Left cardiac atrium (tissue), 4 donors: ENCODE measurements around the gene TMEM138. TPM values are rescaled to one million over a fixed set of nuclear protein-coding genes. Genes with fewer than 3 reads are reported as not detected.

ENCODE experiments used
- ATAC-seq, 2 donors: fragments of 200-7000 bp; cut with Tn5 transposase; one replicate each; pipeline ENCODE4 v1.9.1; 2020; ENCODE audit warnings: mild to moderate bottlenecking in 2 of 2, moderate library complexity in 2 of 2
- DNase-seq: peaks from one replicate; pipeline ENCODE4 v3.0.0-alpha.2; 2020
- intact Hi-C, 2 donors: fragments of 100-400 bp; cut with DNase I; formaldehyde crosslinking; loops; one replicate each; pipeline versions ENCODE4 v1.14.1 to v1.15.1; 2022 to 2023
- total RNA-seq, 2 donors: library from RNA; stranded (reverse); fragmentation: NEBNext Ultra II Directional; extraction: Animal tissue kit (Norgen Biotek cat#: 25700); gene quantifications; one replicate each; pipeline ENCODE4 v1.2.1, GENCODE V29; 2021
- donor health status: DM: no; HTN: yes; CAD: no.
- donor health status: DM: no; HTN: yes; CAD: no; lungs with severe emphysema.
- donor health status: DM: yes; HTN: yes; CAD: no.
- donor health status: Dilated cardiomyopathy.

Gene TMEM138
- total RNA-seq, 2 donors from 2014 or later = 24.4 to 32.6 TPM

GRCh38 chr11:61384271-61385242, 22.4 kb downstream of the TMEM138 start:
- intact Hi-C loops = loop anchor here (1.0 to 5.0 kb wide), 3 partner anchors 47 to 127 kb away; no protein-coding TSS in a partner anchor
- peak in 1 of 2 donors; percentile 13 for ATAC-seq
- DNase-seq = no peak

- intact Hi-C loops = no loop called here
- no peak for ATAC-seq
These were observed 28.0 kb downstream of the TMEM138 start for GRCh38 chr11:61390161-61390560.

GRCh38 chr11:61392981-61393595, 30.9 kb downstream of the TMEM138 start:
- intact Hi-C loops = no loop called here
- ATAC-seq (peak in 1 of 2 donors; percentile 21), DNase-seq (no peak)

More at GRCh38 chr11:61390161-61390560, 28.0 kb downstream of the TMEM138 start:
- no peak for DNase-seq

GRCh38 chr11:61401173-61401572, 39.0 kb downstream of the TMEM138 start:
- DNase-seq = no peak
- peak in 1 of 2 donors; percentile 20 for ATAC-seq
- intact Hi-C loops = no loop called here

GRCh38 chr11:61401573-61401972, 39.4 kb downstream of the TMEM138 start:
- DNase-seq (no peak), ATAC-seq (no peak)
- intact Hi-C loops = no loop called here

DNA sequence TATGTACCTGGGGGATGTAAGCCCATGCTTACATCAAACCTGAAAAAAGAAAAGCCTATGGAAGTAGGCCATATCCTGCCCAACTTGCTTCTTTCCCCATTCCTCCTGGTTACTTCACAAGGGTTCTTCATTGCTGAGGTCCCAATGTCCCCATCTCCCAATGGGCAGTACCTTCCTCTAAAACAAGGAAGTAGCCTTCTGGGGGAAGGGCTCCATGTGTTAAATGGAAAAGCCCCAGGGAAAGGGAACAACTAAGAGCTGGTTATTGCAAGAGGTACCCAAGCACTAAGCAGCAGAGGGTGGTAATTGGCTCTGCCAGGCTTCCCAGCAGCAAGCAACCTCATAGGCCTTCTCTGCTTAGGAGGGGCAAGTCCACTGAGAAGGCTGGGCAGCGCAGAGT, 41.5 kb downstream of the TMEM138 start:
- intact Hi-C loops = no loop called here
- no peak for ATAC-seq
- no peak for DNase-seq

GRCh38 chr11:61404103-61404502, 41.9 kb downstream of the TMEM138 start:
- no peak for ATAC-seq
- intact Hi-C loops = no loop called here
- DNase-seq = no peak

DNA sequence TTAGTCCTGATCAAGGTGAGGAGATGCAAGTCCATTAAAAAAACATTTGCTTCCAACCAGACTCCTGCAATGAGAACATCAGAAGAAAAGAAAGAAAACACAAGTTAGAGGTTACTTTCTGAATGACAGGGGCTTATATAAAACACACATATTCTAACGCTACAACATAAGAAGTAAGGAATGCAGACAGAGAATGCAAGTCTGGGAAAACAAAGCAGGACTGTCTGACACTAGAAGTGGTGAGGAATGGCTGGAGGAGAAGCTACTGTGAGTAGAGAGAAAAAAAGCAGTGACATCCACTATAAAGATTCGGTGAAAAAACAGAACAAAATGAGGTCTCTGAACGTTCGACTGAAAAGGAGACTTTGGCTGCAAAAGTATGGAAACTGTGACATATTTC, 42.5 kb downstream of the TMEM138 start:
- ATAC-seq (no peak), DNase-seq (no peak)
- intact Hi-C loops = no loop called here

- no peak for ATAC-seq
- no peak for DNase-seq
- intact Hi-C loops = no loop called here
These were observed 43.9 kb downstream of the TMEM138 start for GRCh38 chr11:61406067-61406466.

DNA sequence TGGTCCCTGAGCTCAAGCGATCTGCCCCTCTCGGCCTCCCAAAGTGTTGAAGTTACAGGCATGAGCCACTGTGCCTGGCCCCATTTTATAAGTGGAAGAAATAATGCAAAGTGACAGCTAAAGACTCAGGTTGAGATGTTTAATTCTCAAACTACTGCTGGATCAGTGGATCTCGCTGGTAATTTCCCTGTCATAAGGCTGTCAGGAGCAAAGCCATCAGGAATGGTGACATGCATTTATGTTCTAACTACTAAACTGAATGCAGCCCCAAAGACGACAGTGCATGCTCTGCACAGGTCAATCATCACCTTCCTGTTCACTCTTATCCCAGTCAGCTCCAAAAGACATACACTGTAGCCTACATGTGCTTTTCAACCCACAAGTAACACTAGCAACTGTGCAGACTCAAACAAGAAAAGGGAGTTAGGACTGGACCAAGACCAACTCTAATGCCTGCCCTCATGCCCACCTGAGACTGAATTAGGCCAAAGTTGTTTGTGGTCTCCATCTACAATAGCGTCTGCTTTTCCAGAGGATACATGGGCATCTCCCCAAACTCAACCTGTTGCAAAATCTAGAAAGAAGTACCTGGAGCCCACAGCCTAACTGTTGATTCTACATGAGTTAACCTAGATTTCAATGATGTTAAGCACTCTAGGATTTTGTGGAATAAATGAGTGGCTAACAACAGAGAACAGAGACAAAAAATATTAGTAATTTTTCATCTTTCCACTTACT, 45.0 kb downstream of the TMEM138 start:
- DNase-seq (no peak), ATAC-seq (no peak)

DNA sequence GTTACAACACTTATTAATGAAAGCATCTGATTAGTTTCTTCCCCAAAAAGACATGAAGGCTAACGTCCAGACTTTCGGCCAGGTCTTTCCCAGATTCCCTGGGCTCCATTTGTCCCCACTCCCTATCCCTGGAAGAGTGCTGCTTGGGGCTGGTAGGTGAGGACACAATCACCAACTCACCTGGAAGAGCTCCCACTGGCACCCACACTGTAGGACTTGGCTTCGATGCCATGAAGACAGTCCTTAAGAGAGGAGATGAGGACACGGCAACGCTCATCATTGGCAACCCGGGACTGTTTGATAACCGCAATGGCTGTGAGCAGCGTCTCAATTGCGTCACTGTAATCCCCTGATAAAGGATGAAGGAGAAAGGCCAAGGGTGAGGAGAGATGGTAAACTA, 49.4 kb downstream of the TMEM138 start:
- DNase-seq (no peak), ATAC-seq (no peak)
- intact Hi-C loops = no loop called here

More for the DNA sequence above, 45.0 kb downstream of the TMEM138 start:
- intact Hi-C loops = no loop called here

DNA sequence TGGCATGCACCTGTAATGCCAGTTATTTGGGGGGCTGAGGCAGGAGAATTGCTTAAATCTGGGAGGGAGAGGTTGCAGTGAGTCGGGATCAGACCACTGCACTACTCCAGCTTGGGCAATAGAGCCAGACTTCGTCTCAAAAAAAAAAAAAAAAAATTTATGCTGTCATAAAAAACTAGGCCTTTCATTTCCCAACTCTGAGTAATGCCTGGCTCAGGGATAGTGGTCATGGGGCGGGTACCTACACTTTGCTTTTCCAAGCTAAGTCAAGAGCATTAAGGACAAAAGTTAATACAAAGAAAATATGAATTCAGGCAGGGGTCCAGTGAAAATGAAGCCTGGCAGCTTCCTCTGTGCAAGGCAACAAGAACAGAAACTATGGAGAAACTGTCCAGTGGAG, 51.3 kb downstream of the TMEM138 start:
- no peak for DNase-seq
- intact Hi-C loops = no loop called here
- no peak for ATAC-seq

DNA sequence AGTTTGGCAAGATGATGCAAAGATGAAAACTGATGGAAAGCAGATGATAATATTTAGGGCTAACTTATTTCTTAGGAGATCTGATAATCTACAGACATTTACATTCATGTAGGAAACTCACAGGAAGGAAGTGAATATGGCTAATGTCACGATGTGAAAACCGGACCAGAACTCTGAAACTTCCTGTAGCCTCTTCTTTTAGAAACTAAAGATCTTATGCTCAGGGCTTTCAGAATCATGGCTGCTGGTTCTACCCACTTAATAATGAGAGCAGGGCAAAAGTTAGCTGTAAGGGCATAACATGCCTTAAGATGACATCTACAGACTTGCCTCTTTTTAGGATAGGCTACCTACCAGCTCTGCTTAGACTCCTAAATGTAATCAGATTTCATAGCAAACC, 52.4 kb downstream of the TMEM138 start:
- DNase-seq (no peak), ATAC-seq (no peak)
- intact Hi-C loops = no loop called here

DNA sequence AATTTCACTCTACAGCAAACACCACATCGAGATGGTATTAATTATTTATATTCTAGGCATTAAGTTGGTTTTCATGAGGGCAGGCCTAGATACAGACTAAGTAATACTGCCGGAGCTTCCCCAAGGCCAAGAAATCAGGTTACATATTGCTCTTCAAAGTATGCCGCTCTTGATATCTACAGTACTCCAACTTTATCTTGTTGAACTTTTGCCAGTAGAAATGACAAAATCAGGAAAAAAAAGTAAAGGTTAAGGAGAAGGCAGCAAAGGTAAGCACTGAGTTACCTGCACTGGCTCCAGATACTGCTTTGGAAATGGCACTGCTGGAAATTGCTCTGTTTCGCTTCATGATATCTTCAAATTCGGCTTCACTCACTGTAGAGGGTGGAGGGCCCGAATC, 53.2 kb downstream of the TMEM138 start:
- intact Hi-C loops = no loop called here
- ATAC-seq = no peak
- no peak for DNase-seq

- ATAC-seq (no peak), DNase-seq (no peak)
- intact Hi-C loops = no loop called here
These were observed 54.8 kb downstream of the TMEM138 start for GRCh38 chr11:61416941-61417340.

- no peak for DNase-seq
- ATAC-seq = no peak
- intact Hi-C loops = no loop called here
These were observed 55.5 kb downstream of the TMEM138 start for GRCh38 chr11:61417670-61418069.

DNA sequence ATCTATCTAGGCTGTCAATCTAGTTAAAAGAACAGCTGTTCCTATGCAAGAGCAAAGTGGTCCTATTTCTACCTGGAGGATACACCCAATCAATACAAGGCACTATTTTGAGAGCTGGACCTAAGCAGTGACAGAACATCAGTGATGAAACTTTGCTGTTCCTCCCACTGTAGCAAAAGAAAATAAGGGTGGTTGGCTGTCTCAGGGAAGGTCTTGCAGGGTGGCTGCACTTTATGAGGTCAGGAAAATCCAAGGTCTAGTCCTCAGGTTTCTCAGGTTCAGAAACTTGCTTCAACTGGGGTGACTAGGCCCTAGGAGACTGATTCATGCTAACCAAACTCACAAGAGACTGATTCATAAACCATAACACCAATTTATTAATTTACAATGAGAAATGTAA, 56.0 kb downstream of the TMEM138 start:
- intact Hi-C loops = no loop called here
- DNase-seq (no peak), ATAC-seq (no peak)
